SW 1271 (cell line): ENCODE data around the gene LHFPL2.
A peak's percentile ranks its signal among the peaks of the same experiment; 100 is the strongest.

ENCODE experiments used
- DNase-seq, 2 experiments: peaks; one replicate each; lab custom pipeline; 2025; lab: John Stamatoyannopoulos, UW

Gene LHFPL2

GRCh38 chr5:78503958-78504653 lies 144.5 kb downstream of the LHFPL2 start:
- DNase-seq = no peak

GRCh38 chr5:78501411-78502352 lies 146.9 kb downstream of the LHFPL2 start:
- DNase-seq = no peak

DNA sequence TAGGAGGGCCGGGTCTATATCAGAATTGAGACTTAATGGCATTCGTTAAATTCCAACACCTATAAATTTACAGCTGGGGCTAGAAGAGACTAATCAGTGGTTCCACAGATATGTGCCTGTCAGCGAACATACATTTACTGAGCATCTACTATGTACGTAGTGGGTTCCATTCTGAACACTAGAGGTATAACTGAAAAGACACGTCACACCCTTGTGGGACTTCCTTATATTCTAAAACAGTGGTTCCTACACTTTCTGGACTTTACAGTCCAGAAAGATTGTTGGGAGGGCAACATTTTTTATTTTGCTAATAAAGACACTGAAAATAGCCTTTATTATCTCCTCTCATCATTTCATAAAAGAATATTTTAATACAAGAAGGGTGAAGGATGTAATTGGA lies 147.7 kb downstream of the LHFPL2 start:
- no peak for DNase-seq

DNA sequence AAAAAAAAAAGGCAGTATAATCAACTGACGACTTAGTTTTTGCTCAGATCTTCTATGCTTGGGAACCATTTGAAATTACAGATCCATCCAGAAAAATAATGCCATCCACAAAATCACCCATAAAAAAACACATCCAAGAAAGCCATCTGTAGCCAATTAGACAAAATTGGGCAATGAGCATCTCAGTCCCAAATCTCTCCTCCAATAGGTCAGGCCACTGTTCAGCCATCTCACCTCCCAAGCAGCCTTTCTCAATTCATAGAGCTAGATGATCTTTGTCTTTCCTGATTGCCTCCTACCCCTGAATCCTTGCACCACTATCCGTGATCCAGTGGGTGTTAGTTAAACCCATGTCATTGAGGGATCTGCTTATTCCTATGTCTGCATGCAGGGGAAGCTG lies 148.5 kb downstream of the LHFPL2 start:
- no peak for DNase-seq

DNA sequence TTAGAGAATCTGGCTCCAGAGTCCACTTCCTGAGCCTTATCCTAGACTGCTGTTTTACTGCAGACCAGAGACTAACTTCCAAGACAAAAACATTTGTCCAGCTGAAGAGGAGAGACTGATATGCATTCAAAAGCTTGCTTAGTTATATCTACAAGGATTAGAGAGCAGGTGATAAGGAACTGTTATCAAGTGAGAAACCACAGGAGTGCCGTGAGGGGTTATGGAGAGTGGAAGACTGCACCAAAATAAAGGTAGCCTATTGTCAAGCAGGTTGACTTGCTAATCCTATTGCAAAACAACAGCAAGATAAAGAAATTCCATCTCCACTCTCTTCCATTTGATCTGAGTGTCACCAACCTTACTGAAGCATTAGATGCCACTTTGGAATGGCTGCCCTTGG lies 149.1 kb downstream of the LHFPL2 start:
- DNase-seq = no peak

- no peak for DNase-seq
Observed at GRCh38 chr5:78497573-78498533, 150.7 kb downstream of the LHFPL2 start.

DNA sequence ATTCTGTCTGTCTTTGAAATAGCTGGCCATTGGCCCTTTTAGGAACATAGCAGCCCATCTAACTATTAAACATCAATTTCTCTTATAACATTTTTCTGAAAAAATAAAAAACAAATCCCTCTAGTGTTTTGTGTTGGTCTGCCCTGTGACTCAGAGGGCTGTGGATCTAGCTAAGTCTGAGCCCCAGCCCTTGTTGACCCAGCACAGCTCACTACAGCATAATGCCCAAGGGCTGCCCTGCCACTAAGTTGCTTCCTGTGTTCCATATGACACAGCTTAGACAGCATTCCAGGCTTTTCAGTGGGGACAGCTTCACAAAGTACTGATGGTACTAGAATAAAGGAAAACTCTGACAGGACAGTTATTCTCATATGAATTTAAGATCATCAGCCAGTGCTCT lies 152.2 kb downstream of the LHFPL2 start:
- no peak for DNase-seq

- no peak for DNase-seq
Observed at GRCh38 chr5:78495800-78496199, 152.8 kb downstream of the LHFPL2 start.

GRCh38 chr5:78492650-78493049 lies 155.9 kb downstream of the LHFPL2 start:
- DNase-seq = no peak

DNA sequence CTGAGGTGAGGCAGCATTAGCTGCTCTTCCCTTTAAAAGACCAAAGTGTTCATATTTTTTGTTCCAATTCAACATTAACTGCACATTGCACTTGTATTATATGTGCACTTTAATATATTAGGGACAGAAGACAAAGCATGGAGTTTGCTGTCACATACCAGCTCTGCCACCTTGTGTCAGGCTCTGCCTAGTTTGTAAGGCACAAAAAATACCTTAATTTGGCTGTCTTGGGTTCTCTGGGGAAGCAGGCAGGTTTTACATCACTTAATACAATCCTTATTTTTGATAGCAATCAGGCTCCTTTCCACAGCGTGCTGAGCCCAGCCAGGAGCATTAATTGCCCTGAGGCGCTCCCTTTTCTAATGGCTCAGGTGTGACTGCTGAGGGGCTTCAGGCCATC lies 156.3 kb downstream of the LHFPL2 start:
- no peak for DNase-seq

DNA sequence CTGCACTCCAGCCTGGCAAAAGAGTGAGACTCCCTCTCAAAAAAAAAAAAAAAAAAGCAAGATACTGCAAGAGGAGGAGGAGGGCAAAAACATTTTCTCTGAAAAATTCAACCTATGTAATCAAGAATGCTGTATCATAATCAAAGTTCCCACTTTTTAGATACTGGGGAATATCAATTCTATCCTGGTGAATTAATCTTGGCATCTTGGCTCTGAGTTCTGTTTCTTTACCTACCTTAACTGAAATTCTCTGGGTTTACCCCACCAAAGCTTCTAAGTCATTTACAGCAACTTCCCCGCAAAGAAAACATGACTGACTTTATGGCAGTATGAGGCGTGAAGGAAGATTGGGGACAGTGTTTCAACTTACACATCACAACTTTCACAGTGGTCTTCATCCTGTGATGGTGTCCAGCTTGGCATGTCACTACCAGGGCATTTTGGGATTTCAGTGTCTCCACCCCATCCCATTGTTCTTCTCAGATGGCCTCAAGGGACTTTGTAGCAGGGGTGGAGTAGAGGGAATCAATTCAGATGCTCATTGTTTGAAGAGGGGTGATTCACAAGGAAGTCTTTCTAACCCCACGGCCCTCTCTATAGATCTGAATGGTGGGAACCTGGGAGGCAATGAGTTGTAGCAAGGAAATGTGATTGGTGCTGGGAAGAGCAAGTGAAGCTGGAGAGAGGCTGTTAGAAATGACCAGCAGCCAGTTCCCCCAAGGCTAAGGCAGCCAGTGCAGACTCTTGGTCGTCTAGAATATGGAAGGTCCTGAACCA lies 157.7 kb downstream of the LHFPL2 start:
- DNase-seq = no peak

GRCh38 chr5:78487846-78488245 lies 160.7 kb downstream of the LHFPL2 start:
- DNase-seq = no peak

DNA sequence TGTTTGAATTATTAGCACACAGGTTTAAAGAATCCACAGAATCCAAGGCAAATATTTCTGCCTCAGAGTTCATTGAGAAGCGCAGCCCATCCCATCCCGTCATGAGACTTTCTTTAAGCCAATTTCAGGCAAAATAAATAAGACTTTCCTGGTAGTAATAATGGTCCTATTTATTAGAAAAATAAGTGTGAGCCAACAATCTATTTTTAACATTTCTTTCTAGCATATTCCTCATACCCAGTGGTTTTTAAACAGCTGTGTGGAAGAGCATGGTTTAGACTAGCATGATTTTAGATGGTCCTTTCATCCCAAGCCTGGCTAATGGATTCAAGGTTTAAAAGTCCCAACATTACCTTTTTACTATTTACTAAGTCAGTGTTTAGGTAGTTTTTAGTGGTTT lies 162.4 kb downstream of the LHFPL2 start:
- DNase-seq = no peak

DNA sequence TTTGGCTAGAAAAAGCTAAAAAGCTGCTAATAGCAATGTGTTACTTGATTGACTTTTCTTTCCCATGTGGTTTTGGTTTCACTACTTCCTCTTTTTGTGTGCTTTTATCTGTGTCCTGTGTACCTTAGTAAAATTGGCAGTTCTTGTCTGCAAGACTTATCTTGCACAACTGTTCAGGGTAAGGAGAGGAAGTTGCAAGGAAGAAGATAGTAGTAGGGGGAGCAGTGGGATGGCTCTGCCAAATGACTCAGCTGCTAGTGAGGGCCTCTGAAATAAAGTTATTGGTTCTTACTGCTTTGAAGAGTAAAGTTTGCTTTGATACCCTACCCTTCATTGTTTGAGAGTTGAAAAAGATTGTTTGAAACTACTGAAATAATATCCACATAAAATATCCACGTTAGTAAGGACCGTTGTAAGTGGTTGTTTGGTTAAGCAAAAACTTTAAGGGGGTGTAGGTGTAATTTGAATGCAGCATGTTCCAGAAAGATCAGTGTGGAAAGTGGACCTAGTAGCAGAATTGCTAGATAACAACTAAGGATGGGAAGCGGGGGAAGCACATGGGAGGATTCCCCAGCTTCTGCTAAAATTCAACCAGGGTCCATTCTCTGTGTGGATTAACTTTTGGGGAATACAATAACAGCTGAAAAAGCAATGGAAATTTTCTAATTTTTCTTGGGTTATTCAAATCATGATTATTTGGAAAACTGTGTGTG lies 164.6 kb downstream of the LHFPL2 start:
- DNase-seq = no peak

DNA sequence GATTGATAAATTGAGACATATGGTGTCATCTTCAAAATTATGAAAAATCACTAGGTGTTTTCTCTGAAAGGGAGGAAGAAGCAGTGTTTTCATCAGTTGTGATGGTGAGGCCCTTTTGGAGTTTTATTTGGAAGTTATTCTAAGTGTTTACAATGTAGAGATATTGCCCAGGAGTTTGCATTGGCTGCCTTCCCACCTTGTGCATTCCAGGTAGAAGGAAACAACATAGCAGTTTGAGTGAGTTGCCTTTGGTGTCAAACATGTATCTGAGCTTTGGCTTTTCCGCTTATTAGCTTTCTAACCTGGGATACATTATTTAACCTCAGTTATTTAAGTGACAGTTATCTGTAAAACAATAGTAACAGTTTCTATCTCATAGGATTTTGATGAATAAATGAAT lies 165.6 kb downstream of the LHFPL2 start:
- no peak for DNase-seq

DNA sequence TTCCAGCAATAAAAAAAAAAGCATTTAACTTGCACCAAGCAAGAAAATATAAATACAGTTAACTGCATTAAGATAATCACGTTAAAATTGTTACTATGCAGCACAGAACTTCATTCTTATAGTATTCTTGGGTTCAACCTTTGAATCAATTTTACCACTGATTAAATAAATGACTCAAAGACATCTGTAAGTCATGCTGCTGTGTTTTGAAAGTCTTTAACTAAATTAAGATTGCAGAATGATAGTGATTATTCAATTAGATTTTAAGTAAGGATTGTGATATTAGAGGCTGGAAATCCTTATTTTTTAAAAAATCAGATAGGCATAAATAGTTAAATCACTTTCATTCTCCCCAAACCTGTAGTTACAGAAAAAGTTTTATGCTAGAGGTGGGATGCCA lies 171.8 kb downstream of the LHFPL2 start:
- DNase-seq = no peak

DNA sequence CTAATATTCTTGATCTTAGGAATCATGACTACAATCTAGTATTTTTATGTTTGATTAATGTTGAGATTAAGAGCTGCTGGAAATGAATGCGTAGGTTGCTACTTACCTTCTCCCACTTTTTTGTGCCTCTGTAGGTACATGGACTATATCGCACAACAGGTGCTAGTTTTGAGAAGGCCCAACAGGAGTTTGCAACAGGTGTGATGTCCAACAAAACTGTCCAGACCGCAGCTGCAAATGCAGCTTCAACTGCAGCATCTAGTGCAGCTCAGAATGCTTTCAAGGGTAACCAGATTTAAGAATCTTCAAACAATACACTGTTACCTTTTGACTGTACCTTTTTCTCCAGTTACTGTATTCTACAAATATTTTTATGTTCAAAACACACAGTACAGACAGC lies 173.2 kb downstream of the LHFPL2 start:
- DNase-seq = no peak

- DNase-seq = no peak
Observed at GRCh38 chr5:78473751-78474150, 174.8 kb downstream of the LHFPL2 start.

GRCh38 chr5:78472469-78473106 lies 176.0 kb downstream of the LHFPL2 start:
- DNase-seq = peak in 1 of 2 experiments; percentile 49

GRCh38 chr5:78471896-78472295 lies 176.7 kb downstream of the LHFPL2 start:
- no peak for DNase-seq
